Dermis blood vessel endothelial cell (primary cell): ENCODE data around the gene CGB5. TPM values are rescaled to one million over a fixed set of nuclear protein-coding genes. Genes with fewer than 3 reads are reported as not detected.
A peak's percentile ranks its signal among the peaks of the same experiment; 100 is the strongest.
"Not testable (repeated sequence)": the region's sequence is repeated elsewhere in the genome, so short reads cannot be mapped to it uniquely, and the experiment has no call there.

Source experiments
- DNase-seq: peaks from one replicate; pipeline ENCODE4 v3.0.0; 2010
- total RNA-seq: library from RNA; depleted of rRNA; stranded (reverse); fragments of >200 nt; gene quantifications from 2 replicates; pipeline ENCODE4 v1.2.3, GENCODE V29; 2014

Gene CGB5
- total RNA-seq, 1 donor from 2014 or later: not detected

DNA sequence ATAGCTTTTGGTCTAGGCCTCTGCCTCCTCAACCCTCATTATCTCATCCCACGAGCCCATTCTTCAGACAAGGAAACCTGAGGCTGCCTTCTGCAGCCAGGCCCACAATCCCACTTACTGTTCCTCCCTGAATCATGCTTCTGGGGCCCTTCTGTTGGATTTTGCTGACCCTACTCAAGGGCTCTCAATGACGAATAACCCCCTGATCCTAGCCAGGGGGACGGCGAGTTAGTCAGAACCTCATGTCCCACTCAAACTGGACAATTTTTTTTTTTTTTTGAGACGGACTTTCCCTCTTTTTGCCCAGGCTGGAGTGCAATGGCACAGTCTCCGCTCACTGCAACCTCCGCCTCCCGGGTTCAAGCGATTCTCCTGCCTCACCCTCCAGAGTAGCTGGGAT is 21.5 kb upstream of the CGB5 start:
- no peak for DNase-seq

DNA sequence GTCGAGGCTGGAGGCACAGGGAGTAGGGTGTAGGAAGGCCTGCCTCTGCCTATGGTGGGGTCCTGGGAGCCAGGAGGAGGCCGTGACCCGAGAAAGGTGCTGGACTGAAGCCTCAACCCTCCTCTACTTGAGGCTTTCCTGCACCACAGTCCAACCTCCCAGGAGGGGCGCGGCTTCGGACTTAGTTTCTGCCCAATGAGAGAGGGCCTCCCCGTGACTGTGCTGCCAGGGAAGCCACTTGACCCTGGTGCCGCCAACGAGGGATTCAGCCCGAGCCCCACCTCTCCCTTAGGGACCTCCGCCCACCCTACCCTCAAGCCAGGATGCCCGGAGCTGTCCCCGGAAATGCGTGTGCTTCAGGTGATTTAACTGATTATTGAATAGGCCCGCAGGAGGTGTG is 19.4 kb upstream of the CGB5 start, which contains the start of gene CGB3:
Gene CGB3, minus strand, starts transcription at position 101 of the 400 bp plus-strand sequence. CDS start 362 bp downstream, outside the sequence.
- DNase-seq: not testable (repeated sequence)

DNA sequence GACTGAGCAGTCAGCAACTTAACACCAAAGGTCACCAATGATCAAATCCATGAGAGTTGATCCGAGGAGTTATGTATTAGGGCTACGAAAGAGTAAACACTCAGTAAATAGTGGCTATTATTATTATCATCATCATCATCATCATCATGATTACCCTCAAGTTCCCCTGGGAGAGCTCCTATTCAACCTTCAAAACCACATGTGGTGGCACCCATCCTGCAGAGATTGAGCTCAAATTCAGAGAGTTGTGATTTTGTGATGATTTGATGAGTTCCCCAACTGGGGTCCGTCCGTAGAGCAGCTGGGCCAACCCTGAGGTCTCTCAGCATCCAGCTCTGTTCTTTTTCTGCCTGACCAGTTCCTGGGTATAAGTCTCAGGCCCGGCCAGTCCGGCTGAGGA is 18.6 kb upstream of the CGB5 start:
- not testable (repeated sequence) for DNase-seq

DNA sequence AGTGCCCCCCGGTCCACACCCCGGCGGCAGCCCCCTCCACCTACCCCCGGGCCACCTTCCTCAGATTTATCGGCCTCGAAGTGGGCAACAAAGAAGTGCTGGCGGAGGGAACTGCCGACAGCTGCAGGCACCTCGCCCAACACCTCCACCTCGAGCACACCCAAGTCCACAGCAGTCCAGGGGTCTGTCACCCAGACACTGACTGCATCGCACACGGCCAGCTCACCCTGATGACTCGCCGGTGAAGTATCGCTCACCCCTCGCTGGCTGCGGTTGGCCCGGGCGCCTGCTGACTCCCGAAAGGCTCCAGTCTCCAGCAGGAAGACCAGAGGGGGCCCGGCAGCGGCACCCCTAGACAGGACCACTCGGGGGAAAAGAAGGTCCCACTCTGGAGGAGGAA is 18.0 kb upstream of the CGB5 start:
- not testable (repeated sequence) for DNase-seq

DNA sequence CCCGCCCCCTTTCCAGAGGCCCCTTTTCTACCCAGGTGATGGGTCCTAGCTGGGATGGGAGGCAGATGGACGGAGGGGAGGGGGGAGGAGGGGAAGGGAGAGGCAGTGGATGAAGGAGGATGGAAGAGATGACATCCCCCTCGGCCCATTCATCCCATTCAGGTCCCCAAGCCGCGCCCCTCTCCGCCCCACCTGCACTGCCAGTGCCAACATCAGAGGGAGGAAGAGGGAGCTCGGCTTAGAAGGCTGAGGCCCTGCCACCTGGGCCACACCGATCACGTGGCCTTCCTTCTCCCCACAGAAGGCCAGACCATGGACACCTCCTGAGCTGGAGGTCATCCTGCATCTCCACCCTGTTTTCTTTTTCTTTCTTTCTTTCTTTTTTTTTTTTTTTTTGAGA is 15.0 kb upstream of the CGB5 start:
- DNase-seq: not testable (repeated sequence)

DNA sequence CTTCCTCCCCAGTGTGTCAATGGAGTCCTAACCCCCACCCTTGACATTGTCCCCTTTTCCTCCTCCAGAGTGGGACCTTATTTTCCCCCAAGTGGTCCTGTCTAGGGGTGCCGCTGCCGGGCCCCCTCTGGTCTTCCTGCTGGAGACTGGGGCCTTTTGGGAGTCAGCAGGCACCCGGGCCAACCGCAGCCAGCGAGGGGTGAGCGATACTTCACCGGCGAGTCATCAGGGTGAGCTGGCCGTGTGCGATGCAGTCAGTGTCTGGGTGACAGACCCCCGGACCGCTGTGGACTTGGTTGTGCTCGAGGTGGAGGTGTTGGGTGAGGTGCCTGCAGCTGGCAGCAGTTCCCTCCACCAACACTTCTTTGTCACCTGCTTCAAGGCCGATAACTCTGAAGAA is 13.9 kb upstream of the CGB5 start:
- not testable (repeated sequence) for DNase-seq

DNA sequence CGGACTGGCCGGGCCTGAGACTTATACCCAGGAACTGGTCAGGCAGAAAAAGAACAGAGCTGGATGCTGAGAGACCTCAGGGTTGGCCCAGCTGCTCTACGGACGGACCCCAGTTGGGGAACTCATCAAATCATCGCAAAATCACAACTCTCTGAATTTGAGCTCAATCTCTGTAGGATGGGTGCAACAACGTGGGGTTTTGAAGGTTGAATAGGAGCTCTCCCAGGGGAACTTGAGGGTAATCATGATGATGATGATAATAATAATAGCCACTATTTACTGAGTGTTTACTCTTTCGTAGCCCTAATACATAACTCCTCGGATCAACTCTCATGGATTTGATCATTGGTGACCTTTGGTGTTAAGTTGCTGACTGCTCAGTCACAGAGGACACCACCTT is 13.3 kb upstream of the CGB5 start:
- not testable (repeated sequence) for DNase-seq

DNA sequence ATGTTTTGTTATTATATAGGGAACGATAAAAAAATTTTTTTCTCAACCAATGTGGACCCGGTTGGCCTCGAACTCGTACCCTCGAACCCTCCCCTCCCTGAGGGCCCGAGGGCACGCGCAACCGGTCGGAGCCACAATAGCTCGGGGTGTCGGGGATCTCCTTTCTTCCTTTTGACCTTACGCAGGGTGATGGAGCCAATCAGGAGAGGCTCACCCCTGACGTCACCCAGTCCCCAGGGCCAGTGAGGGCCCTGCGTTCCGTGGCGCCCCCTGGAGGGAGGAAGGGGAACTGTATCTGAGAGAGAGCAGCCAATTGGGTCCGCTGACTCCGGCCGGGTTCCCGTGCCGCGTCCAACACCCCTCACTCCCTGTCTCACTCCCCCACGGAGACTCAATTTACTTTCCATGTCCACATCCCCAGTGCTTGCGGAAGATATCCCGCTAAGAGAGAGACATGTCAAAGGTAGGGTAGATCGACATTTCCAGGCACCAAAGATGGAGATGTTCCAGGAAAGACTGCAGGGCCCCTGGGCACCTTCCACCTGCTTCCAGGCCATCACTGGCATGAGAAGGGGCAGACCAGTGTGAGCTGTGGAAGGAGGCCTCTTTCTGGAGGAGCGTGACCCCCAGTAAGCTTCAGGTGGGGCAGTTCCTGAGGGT is 11.9 kb upstream of the CGB5 start, which contains the start of gene CGB2:
Gene CGB2, plus strand, starts transcription at position 249 of the 660 bp plus-strand sequence. Its CDS starts 206 bp downstream, at position 455.
- not testable (repeated sequence) for DNase-seq

DNA sequence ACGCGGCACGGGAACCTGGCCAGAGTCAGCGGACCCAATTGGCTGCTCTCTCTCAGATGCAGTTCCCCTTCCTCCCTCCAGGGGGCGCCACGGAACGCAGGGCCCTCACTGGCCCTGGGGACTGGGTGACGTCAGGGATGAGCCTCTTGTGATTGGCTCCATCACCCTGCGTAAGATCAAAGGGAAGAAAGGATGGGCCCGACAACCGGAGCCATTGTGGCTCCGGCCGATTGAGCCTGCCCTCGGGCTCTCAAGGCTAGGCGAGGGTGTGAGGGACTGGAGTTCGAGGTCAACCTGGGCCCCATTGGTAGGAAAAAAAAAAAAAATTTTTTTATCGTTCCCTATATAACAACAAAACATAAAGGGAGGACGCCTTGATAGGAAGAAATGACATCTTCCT is 6.8 kb upstream of the CGB5 start, which contains the start of gene CGB1:
Gene CGB1, minus strand, starts transcription at position 81 of the 400 bp plus-strand sequence. CDS start 184 bp downstream, outside the sequence.
- not testable (repeated sequence) for DNase-seq

DNA sequence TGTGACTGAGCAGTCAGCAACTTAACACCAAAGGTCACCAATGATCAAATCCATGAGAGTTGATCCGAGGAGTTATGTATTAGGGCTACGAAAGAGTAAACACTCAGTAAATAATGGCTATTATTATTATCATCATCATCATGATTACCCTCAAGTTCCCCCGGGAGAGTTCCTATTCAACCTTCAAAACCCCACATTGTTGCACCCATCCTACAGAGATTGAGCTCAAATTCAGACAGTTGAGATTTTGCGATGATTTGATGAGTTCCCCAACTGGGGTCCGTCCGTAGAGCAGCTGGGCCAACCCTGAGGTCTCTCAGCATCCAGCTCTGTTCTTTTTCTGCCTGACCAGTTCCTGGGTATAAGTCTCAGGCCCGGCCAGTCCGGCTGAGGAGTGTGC is 5.5 kb upstream of the CGB5 start:
- not testable (repeated sequence) for DNase-seq

DNA sequence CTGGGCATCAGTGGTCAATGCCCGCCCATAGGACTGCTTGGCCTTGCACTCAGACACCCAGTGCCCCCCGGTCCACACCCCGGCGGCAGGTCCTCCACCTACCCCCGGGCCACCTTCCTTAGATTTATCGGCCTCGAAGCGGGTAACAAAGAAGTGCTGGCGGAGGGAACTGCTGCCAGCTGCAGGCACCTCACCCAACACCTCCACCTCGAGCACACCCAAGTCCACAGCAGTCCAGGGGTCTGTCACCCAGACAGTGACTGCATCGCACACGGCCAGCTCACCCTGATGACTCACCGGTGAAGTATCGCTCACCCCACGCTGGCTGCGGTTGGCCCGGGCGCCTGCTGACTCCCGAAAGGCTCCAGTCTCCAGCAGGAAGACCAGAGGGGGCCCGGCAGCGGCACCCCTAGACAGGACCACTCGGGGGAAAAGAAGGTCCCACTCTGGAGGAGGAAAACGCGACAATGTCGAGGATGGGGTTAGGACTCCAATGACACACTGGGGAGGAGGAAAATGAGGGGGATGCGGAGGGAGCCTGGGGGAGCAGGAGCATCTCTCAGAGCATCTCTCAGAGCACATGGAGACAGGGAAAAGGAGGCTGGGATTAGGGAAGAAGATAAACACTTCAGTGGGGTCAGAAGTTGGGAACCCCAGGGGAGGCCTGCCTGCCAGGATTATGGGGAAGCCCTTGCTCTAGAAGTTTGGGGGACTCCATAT is 4.9 kb upstream of the CGB5 start:
- DNase-seq: not testable (repeated sequence)

DNA sequence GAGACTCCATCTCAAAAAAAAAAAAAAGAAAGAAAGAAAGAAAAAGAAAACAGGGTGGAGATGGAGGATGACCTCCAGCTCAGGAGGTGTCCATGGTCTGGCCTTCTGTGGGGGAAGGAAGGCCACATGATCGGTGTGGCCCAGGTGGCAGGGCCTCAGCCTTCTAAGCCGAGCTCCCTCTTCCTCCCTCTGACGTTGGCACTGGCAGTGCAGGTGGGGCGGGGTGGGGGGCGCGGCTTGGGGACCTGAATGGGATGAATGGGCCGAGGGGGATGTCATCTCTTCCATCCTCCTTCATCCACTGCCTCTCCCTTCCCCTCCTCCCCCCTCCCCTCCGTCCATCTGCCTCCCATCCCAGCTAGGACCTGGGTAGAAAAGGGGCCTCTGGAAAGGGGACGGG is 3.9 kb upstream of the CGB5 start:
- DNase-seq: not testable (repeated sequence)

DNA sequence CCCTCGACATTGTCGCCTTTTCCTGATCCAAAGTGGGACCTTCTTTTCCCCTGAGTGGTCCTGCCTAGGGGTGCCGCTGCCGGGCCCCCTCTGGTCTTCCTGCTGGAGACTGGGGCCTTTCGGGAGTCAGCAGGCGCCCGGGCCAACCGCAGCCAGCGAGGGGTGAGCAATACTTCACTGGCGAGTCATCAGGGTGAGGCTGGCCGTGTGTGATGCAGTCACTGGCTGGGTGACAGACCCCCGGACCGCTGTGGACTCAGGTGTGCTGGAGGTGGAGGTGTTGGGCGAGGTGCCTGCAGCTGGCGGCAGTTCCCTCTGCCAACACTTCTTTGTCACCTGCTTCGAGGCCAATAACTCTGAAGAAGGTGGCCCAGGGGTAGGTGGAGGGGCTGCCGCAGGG is 1.5 kb upstream of the CGB5 start:
- no peak for DNase-seq

DNA sequence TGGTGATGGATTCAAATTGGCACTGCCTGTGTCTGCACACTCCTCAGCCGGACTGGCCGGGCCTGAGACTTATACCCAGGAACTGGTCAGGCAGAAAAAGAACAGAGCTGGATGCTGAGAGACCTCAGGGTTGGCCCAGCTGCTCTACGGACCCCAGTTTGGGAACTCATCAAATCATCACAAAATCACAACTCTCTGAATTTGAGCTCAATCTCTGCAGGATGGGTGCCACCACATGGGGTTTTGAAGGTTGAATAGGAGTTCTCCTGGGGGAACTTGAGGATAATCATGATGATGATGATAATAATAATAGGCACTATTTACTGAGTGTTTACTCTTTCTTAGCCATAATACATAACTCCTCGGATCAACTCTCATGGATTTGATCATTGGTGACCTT is 982 bp upstream of the CGB5 start:
- DNase-seq: not testable (repeated sequence)

DNA sequence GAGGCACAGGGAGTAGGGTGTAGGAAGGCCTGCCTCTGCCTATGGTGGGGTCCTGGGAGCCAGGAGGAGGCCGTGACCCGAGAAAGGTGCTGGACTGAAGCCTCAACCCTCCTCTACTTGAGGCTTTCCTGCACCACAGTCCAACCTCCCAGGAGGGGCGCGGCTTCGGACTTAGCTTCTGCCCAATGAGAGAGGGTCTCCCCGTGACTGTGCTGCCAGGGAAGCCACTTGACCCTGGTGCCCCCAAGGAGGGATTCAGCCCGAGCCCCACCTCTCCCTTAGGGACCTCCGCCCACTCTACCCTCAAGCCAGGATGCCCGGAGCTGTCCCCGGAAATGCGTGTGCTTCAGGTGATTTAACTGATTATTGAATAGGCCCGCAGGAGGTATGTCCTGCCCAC is 5.4 kb downstream of the CGB5 start, which contains the start of gene CGB8:
Gene CGB8, minus strand, starts transcription at position 101 of the 400 bp plus-strand sequence. CDS start 372 bp downstream, outside the sequence.
- not testable (repeated sequence) for DNase-seq

DNA sequence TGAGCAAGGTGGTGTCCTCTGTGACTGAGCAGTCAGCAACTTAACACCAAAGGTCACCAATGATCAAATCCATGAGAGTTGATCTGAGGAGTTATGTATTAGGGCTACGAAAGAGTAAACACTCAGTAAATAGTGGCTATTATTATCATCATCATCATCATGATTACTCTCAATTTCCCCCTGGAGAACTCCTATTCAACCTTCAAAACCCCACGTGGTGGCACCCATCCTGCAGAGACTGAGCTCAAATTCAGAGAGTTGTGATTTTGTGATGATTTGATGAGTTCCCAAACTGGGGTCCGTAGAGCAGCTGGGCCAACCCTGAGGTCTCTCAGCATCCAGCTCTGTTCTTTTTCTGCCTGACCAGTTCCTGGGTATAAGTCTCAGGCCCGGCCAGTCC is 6.2 kb downstream of the CGB5 start:
- DNase-seq: not testable (repeated sequence)

DNA sequence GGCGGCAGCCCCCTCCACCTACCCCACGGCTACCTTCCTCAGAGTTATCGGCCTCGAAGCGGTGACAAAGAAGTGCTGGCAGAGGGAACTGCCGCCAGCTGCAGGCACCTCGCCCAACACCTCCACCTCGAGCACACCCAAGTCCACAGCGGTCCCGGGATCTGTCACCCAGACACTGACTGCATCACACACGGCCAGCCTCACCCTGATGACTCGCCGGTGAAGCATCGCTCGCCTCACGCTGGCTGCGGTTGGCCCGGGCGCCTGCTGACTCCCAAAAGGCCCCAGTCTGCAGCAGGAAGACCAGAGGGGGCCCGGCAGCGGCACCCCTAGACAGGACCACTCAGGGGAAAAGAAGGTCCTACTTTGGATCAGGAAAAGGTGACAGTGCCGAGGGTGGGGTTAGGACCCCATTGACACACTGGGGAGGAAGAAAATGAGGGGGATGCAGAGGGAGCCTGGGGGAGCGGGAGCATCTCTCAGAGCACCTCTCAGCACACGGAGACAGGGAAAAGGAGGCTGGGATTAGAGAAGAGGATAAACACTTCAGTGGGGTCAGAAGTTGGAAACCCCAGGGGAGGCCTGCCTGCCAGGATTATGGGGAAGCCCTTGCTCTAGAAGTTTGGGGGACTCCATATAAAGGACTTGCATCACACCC is 6.9 kb downstream of the CGB5 start:
- DNase-seq: not testable (repeated sequence)

DNA sequence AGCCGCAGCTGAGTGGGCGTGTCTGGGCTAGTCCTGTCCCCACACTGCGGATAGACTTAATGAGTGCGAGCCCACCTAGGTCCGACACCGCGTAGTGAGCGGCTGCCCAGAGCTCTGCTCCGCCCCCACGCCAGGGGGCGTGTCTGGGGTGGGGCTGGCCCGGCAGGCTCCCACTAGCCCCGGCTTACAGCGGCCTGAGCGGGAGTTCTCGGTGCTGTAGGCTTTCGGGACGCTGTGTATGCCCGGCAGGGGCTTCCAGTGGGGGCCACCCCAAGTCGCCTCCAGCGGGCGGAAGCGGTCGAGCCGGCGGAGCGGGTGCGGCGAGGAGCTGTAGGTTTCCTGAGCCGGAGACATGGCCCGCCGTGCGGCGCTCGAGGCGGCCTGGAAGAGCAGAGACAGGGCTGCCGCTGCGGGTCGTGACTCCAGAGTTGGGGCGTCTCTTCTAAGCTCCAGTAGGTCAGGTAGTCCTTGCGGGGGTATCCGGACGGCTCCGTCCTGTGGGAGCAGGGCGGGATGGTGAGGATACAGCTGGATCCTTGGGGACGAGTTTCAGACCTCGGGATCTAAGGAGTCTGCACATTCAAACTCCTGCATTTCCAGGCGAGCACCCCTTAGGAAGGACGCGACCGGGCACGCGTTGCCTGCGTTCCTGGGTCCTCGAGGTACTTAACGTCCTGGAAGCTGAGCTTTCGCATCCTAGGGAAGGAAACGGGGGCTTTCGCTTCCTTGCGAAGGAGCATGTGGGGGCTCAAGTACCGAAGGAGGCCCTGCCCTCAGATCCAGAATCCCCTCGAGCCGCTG is 12.7 kb downstream of the CGB5 start:
- peak; percentile 55 for DNase-seq

DNA sequence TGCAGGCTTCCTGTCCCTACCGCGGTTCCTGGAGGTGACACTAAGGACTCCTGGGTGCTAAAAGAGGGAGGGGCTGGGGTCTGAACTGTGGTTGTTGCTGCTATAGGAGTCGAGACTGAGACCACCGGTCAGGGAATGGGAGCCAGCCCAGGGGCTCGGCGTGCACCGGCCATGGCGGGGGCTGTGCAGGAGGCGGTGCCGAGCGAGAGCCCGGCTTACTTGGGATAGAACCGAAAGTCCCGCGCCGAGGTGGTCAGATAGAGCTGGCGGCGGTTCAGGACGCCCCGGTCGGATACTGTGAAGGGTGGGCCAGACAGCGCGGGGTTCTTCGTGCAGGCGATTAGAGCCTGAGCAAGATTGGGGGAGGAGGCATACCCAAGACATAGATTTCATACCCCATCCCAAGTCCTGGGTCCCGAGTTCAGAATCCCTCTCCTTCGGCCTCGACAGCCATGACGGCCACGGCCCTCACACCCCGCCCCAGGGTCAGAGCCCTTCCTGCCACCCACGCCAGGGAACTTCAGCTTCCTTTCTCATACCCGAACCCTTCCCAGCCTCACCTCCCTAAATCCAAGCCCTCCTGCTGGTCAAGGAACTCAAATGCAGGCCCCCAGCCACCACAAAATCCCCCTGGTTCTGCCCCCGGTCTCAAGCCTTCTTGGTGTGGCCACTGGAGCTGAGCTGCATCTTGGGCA is 13.4 kb downstream of the CGB5 start:
- not testable (repeated sequence) for DNase-seq

DNA sequence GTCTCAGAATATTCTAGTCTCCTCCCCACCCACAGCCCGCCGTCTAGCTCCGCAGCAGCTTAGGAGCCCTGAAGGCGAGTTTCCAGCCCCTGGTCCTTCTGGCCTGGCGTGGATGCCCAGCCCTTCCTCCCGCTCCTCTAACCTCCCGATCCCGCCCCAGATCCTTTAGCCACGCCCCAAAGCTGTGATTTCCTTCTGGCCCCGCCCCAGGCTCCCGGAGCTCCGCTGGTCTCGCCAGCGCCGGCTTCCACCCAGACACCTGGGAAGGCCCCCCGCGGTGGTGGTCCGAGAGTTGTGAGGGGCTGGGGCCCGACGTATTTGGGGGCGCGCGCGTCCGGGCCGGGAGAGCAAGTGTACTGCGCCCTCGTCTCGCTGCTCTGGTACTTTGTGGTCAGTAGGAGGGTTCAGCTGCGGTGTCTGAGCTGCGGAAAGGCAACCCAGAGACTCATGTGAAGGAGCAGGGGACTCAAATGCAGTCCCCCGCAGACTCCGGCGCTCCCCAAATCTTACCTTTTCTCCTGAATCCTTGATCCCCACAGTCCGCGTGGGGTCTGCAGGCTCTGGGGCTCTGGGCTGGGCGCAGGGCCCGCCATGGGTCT is 14.1 kb downstream of the CGB5 start, which contains the start of gene CGB7:
Gene CGB7, minus strand, starts transcription at position 114 of the 599 bp plus-strand sequence. CDS start 2,374 bp downstream, outside the sequence.
- peak; percentile 54 for DNase-seq

DNA sequence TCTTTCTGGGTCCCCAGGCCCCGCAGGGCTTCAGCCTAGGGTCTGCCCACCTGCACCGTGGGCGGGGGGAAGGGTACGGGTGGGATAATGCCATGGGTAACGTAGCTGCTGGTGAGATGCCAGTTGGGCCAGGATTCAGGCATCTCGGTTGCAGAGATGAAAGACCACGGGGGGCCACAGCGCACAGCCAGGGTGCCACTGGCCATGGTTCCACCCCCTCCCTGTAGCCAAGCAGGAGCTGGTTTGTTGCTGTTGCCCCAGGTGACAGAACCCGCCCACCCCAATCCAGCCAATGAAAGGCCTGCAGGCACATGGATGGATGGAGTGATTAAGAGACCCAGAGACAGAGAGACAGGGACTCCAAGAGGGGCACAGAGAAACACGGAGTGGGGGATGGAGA is 14.9 kb downstream of the CGB5 start:
- DNase-seq: peak; percentile 24
